GM18526 (cell line): ENCODE measurements around the gene PCGF3.

Source experiments
- POLR2A ChIP-seq: IDR thresholded peaks from 3 replicates; pipeline ENCODE4 v1.6.1; 2011; ENCODE audit not compliant: insufficient read length; ENCODE audit errors: extremely low read depth

Gene PCGF3

DNA sequence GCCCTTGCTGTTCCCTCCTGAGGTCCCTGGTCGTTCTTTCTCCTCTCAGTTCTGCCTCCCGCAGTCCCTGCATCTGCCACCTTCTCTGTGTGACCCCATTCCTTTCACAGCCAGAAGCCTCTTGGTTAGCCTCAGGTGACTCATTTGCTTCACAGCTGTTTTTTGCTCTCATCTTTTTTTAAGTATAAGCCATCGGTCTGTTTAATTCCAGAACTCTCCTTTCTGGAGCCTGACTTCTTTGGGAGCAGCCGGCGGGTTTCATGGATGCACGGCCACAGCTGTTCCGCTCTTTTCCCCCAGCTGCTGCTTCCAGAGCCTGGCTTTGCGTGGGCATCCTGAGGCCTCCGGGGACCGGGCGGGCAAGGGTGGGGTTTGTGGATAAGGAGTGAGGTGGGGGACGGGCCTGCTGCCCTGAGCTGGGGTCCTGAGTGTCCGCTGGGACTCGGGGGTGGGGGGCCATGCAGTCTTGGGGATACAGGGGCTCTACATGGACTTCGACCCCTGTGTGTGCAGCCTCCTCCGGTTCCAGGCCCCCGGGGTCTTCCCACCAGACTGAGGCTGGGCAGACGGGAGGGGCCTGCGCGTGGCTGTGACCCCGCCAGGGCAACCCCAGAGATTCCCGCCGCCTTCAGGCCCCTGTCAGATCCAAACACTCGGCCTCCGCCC lies 46.7 kb downstream of the PCGF3 start:
- no peak for TF ChIP-seq POLR2A

- no peak for TF ChIP-seq POLR2A
Observed at GRCh38 chr4:754221-755120, 48.8 kb downstream of the PCGF3 start.

GRCh38 chr4:757111-757510 lies 51.5 kb downstream of the PCGF3 start:
- no peak for TF ChIP-seq POLR2A

DNA sequence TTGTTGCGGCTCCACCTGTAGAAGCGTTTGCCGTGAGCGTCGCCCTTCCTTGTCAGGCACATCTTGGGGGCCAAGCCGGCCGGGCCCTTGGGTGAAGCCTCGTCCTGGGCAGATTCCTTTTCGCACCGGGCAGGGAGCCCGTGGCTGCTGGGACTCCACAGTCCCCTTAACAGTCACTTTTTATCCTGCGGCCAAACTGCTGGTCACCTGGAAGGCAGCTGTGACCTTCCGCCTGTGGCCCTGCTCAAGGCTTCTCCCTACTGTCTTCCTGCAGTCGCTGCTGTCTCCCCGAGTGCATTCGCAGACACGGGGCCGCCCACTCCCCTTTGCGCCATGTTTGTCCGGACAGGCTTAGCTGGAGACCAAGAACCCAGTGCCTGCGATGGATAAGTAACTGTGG lies 55.0 kb downstream of the PCGF3 start:
- no peak for TF ChIP-seq POLR2A

DNA sequence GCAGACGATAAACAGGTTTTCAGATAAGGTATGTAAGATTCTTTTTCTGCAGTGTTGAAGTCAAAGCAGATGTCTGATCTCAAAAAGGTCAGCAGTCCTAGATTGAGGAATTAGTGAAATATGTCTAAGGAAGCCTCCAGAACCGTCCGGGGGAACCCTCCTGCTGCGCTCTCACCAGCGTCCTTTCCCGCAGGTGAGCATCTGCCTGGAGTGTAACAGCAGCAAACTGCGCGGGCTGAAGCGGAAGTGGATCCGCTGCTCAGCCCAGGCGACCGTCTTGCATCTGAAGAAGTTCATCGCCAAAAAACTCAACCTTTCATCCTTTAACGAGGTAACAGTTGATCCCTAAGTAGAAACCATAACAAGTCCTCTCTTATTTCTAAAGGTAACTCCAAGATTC lies 55.5 kb downstream of the PCGF3 start:
- TF ChIP-seq POLR2A, result no peak

DNA sequence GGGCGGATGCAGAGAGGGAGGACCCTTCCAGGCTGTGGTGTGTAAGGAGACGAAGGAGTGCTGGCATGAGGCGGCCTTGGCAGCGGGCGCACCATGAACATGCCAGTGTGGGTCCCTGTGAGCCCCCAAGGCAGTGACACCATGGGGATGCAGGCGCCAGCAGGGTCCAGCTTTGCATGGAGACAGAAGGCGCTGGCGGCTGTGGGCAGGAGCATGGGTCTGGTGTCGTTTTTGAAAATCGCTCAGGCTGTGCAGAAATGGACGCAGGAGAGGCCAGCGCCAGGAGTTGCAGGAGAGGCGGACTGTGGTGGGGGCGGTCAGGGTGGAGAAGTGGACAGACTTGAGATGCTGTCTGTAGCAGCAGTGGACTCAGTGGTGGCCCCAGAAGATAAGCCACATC lies 56.1 kb downstream of the PCGF3 start:
- no peak for TF ChIP-seq POLR2A

- TF ChIP-seq POLR2A, result no peak
Observed at GRCh38 chr4:762211-763190, 56.9 kb downstream of the PCGF3 start.

- TF ChIP-seq POLR2A, result peak; percentile 8
Observed at GRCh38 chr4:763191-763810, 57.7 kb downstream of the PCGF3 start.

GRCh38 chr4:763922-764321 lies 58.3 kb downstream of the PCGF3 start:
- no peak for TF ChIP-seq POLR2A

- TF ChIP-seq POLR2A, result peak; percentile 8
Observed at GRCh38 chr4:764405-765169, 59.0 kb downstream of the PCGF3 start.

DNA sequence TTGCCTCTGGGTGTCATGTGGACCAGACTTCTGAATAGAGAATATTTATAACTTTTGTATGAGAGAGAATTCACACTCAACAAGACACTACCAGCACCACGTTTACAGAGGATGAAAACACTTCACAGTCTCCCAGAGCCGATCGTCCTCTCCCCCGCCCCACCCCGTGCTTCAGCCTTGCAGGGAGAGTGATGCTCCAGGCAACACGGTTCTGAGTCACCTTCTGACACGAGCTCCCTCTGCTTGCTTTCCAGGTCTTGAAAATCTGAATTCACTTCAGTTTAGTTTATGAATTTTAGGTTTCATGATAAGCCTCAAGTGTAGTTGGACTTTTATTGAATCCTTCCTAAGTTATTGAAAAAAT lies 60.5 kb downstream of the PCGF3 start:
- TF ChIP-seq POLR2A, result no peak

- TF ChIP-seq POLR2A, result no peak
Observed at GRCh38 chr4:766559-767283, 61.1 kb downstream of the PCGF3 start.

DNA sequence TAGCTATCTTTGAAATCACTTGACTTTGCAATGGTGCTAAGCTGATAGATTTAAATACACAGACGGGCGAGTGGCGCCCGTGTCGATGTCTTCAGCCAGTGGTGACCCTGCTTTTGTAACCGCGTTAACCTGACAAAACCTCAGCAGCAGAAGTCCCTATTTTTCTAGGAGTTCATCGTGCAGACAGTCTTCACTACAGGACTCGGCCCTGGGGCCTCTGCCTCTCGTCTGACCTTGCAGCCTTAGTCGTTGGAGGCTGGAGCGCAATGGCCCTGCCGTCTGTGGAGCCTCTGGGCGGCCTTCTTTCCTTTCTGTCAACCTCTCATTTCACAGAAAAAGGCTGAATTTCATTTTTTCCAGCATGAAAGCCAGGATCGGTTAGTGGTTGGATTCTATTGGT lies 62.4 kb downstream of the PCGF3 start:
- no peak for TF ChIP-seq POLR2A

- TF ChIP-seq POLR2A, result no peak
Observed at GRCh38 chr4:768995-769394, 63.4 kb downstream of the PCGF3 start.

DNA sequence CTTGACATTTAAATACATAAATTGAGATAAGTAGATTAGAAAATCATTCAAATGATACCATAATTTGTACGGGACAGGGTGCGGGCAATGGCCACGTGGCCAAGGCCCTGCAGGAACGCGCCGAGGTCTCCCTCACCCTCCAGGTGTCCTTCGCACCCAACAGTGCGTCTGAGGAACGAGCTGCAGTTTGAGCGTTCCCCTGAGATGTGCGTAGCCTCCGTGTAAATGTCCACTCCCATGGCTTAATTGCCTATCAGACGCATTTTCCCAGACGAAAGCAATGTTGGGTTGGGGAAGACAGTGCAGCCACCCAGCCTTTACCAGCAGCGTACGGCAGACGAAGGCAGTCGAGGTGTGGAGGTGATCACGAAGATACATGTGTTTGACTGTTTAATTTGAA lies 63.9 kb downstream of the PCGF3 start:
- no peak for TF ChIP-seq POLR2A
